Muscle of leg (tissue), 11 donors: ENCODE measurements around the gene NPAS2. TPM values are rescaled to one million over a fixed set of nuclear protein-coding genes. Genes with fewer than 3 reads are reported as not detected.
A peak's percentile ranks its signal among the peaks of the same experiment; 100 is the strongest.

Source experiments
- DNase-seq: peaks from one replicate; pipeline ENCODE4 v3.0.0; 2013
- H3K27ac ChIP-seq: one replicate; pipeline ENCODE4 v1.5.1; 2013; ENCODE audit warnings: mild to moderate bottlenecking, low read length, control low read depth
- H3K27me3 ChIP-seq: one replicate; pipeline ENCODE4 v1.6.1; 2013; ENCODE audit warnings: low read length; ENCODE audit not compliant: control insufficient read depth, insufficient read depth
- H3K36me3 ChIP-seq: one replicate; pipeline ENCODE4 v1.6.1; 2013; ENCODE audit warnings: low read length; ENCODE audit not compliant: control insufficient read depth, insufficient read depth
- H3K4me1 ChIP-seq: one replicate; pipeline ENCODE4 v1.6.1; 2013; ENCODE audit warnings: low read length; ENCODE audit not compliant: control insufficient read depth, insufficient read depth
- H3K4me3 ChIP-seq: one replicate; pipeline ENCODE4 v1.5.1; 2013; ENCODE audit warnings: low read length, control low read depth
- H3K9me3 ChIP-seq: replicated peaks from 2 replicates; pipeline ENCODE4 v1.6.1; 2013; ENCODE audit warnings: low read depth, low read length; ENCODE audit not compliant: control insufficient read depth
- WGBS: methylation state at CpG from one replicate; pipeline ENCODE4 v1.1.5; 2013; ENCODE audit warnings: missing lambda C conversion rate; ENCODE audit not compliant: insufficient coverage; 5-methylcytosine and 5-hydroxymethylcytosine counted together
- polyA plus RNA-seq, 8 donors: library from polyadenylated mRNA; unstranded; fragments of 120-200 nt; gene quantifications; one replicate each; pipeline versions ENCODE4 v1.2.1 to v1.2.3, GENCODE V29; 2013; ENCODE audit warnings: inconsistent platforms in 1 of 8, low replicate concordance in 1 of 8; ENCODE audit not compliant: insufficient read length in 8 of 8, insufficient read depth in 1 of 8
- total RNA-seq: library from RNA; stranded (reverse); fragments of 120-200 nt; gene quantifications from one replicate; pipeline ENCODE4 v1.2.4, GENCODE V29; 2013

NPAS2 gene
- total and polyA plus RNA-seq, 9 donors = 2.9 to 18.5 (median 8.9) TPM

DNA sequence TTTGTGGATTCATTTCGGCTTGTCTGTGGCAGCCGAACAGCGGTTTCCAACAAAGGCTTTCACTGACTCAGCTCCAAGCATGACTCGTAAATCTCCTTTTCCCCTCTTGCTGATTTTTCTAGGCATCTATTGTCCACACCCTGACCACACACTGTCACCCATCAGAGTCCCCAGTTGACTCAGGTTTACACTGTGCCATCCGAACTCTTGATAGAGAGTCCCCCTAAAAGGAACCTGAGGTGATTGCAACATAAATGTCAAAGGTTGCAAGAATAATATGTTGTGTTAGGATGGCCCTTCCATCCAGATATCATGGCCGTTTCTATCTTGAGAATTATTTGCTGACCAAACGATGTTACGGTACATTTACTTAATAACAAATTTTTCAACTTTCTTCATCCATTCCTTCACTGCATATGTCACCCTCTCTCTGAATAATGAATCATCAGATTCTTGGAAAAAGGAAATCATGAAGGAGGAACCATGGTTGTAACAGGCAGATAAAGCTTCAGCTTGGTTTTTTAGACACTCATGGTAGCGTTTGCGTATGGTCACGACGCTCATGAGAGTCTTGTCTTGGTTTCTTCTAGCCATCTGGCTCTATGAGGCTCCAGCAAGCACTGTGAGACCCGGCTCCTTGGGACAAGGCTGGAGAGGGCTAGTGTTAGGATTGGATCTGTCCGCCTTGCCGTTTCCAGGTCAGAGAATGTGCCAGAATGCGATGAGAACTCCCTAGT, 72.1 kb downstream of the NPAS2 start:
- Histone ChIP-seq H3K4me1 (peaks cover 2% of the 10 kb centered on the region), H3K27me3 (no peaks in the 10 kb centered on the region), H3K9me3 (no peaks in the 10 kb centered on the region), H3K4me3 (no peak overlapping the region), H3K27ac (peak overlapping the region; percentile 29), H3K36me3 (no peaks in the 10 kb centered on the region)
- 88% methylated on average over 7 of the region's 16 CpGs for WGBS
- DNase-seq = peak; percentile 37

DNA sequence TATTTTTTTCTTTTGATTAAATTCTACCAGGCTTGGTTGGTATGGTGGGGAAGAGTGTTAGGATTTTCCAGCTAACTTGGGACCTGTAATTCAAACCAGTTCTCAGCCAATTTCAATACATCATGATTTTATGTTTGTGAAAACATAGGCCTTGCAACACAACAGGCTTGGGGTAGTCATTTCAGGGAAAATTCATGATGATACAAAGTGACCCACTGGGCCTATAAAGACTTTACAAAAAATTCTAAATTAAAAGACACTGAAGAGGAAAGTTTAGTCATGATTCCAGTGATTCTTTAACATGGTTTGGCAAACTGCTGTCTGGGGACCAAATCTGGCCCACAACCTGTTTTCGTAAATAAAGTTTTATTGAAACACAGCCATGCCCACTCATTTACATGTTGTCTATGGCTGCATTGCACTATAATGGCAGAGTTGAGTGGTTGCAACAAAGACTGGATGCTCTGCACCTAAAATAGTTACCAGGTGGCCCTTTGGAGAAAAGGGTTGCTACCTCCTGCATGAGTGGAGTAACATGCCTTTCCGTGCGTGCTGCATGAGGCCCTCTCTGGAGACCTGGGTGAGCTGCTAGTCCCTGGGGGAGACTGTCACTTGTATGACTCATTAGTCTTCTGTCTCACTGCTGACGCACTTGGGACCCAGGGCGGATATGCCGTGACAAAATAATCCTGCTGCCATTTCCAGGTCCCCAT, 73.6 kb downstream of the NPAS2 start:
- 94% methylated on average over 4 of the region's 6 CpGs for WGBS
- no peak for DNase-seq
- Histone ChIP-seq H3K27ac (no peak overlapping the region), H3K36me3 (no peaks in the 10 kb centered on the region), H3K27me3 (no peaks in the 10 kb centered on the region), H3K4me1 (no peaks in the 10 kb centered on the region), H3K4me3 (no peak overlapping the region), H3K9me3 (no peaks in the 10 kb centered on the region)

DNA sequence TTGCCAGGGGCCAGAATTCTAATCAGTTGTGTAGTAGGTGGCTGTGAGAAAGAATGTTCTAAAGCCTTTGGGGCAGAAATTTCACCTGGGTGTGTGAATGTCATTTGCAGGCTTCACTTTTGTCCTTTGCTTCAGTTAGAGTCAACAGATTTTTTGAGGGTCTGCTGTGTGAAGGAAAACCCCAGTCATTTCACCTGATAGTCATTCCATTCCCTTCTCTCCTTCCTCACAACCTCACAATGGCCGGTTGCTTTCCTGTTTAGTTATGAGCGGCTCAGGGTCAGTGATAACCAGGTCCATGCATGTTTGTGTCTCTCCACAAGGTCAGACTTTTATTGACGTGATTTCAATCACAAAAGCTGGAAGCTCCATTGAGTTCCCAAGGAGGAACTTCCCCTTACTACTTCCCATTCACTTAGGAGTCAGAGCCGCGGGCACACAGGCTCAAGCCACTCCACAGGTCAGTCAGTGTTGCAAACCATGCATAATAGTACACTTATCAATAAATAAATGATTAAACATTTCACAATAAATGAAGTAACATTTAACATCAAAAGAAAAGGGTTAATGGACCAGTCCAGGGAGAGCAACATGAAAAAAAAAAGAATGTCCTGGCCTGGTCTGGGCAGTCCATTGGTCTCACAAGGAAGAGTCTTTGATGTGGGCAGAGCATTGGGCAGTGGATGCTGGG, 74.3 kb downstream of the NPAS2 start:
- no peaks in the 10 kb centered on the region for H3K9me3 ChIP-seq
- H3K4me3 ChIP-seq = no peak overlapping the region
- DNase-seq = no peak
- 83% methylated on average over 3 of the region's 5 CpGs for WGBS
- H3K27ac ChIP-seq = no peak overlapping the region
- H3K4me1 ChIP-seq = no peaks in the 10 kb centered on the region
- H3K27me3 ChIP-seq = no peaks in the 10 kb centered on the region
- H3K36me3 ChIP-seq = no peaks in the 10 kb centered on the region

DNA sequence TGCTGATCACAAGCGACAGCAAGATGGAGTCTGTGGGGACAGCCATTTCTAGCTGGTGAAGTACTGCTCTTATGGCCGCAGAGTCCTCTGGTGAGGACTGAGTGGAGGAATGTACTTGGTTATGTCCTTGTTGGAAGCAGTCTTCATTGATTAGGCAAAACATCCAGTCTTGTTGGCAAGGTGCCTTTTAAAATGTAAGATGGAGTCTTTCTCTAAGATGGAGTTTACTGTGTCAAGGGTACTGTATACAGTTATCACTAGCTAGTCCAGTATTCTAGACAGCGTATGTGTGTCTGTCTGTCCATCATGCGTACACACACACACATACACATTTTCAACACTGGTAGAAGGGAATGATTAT, 74.8 kb downstream of the NPAS2 start:
- Histone ChIP-seq H3K27ac (no peak overlapping the region), H3K27me3 (no peaks in the 10 kb centered on the region), H3K9me3 (no peaks in the 10 kb centered on the region), H3K4me1 (no peaks in the 10 kb centered on the region), H3K36me3 (no peaks in the 10 kb centered on the region), H3K4me3 (no peak overlapping the region)
- WGBS = 93% methylated on average over 2 of the region's 4 CpGs
- no peak for DNase-seq

DNA sequence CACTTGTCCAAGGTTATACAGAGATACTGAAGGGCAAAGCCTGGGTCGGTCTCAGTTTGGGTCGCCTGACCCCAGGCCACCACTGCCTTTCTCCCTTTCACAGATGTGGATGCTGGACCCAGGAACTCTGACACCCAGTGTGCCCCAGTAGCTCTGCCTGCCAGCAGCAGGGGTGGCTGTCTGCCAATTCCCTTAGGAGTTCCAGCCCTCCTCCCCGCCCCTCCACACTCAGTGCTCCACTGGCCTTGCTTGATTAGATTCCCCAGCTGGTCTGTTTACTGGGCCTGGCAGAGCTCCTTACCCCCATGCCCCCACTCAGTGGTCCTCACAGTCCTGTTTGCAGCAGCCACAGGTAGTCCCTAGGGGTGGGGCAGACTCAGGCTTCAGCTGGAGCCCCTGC, 75.5 kb downstream of the NPAS2 start:
- no peaks in the 10 kb centered on the region for H3K27me3 ChIP-seq
- no peaks in the 10 kb centered on the region for H3K4me1 ChIP-seq
- H3K4me3 ChIP-seq = no peak overlapping the region
- no peaks in the 10 kb centered on the region for H3K9me3 ChIP-seq
- no peak for DNase-seq
- H3K27ac ChIP-seq = no peak overlapping the region
- no peaks in the 10 kb centered on the region for H3K36me3 ChIP-seq
- WGBS = 91% methylated on average over 3 of the region's 3 CpGs

DNA sequence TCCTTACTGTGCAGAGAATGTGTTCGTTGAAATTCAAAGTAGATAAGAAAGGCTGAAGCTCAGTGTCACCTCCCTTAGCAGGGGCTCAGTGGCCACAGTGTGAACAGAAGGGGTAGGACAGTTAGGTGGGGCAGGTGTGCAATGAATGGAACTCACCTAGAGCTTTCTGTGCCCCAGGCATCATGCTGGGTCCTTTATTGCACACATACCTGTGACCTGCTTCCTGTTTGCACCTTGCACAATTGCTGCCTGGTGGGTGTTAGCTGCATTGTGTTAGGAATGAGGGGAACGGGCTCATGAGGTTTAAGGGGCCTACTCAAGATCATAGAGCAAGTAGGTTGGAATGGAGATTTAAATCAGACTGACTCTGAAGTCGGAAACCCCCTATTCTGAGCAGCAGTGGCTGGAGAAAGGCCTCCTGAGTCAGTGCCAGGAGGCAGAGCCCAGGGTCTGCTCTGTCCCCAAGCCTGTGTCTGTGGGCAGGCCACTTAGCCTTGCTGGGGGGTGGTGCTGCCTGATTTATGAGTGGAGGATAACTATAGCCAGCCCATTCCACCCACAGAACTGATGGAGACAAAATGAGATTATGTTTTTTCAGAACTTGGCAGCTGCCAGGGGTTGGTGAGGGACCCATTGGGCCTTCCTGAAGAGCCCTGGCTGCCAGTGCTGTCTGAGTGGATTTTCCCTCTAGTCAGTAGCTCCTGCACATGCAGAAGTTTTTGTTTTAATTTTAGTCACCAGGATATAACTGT, 76.2 kb downstream of the NPAS2 start:
- Histone ChIP-seq H3K36me3 (no peaks in the 10 kb centered on the region), H3K9me3 (no peaks in the 10 kb centered on the region), H3K4me3 (no peak overlapping the region), H3K27ac (no peak overlapping the region), H3K4me1 (no peaks in the 10 kb centered on the region), H3K27me3 (no peaks in the 10 kb centered on the region)
- no peak for DNase-seq
- 56% methylated on average over 2 of the region's 3 CpGs for WGBS

DNA sequence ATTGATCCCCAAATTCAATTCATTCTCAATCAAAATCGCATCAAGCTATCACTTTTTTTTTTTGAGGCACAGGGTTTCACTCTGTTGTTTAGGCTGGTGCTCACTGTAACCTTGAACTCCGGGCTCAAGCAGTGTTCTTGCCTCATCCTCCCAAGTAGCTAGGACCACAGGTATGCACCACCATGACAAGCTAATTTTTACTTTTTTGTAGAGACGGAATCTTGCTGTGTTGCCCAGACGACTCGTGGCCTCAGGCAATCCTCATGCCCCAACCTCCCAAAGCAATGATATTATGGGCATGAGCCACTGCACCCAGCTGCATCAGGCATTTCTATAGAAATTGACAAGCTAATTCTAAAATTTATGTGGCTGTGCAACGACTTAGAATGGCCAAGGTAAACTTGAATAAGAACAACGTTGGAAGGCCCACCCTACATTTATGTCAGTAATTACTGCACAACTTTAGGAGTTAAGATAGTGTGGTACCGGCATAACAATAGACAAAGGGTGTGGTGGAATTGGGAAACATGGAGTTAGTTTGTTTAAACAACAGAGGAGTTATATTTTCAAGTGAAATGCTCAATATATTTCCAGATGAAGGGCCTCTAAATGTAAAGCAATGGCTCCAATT, 78.2 kb downstream of the NPAS2 start:
- DNase-seq = no peak
- no peak overlapping the region for H3K27ac ChIP-seq
- WGBS = 100% methylated on average over 4 of the region's 8 CpGs
- H3K4me1 ChIP-seq = peaks cover 5% of the 10 kb centered on the region
- H3K9me3 ChIP-seq = no peaks in the 10 kb centered on the region
- H3K36me3 ChIP-seq = no peaks in the 10 kb centered on the region
- no peaks in the 10 kb centered on the region for H3K27me3 ChIP-seq
- H3K4me3 ChIP-seq = no peak overlapping the region

DNA sequence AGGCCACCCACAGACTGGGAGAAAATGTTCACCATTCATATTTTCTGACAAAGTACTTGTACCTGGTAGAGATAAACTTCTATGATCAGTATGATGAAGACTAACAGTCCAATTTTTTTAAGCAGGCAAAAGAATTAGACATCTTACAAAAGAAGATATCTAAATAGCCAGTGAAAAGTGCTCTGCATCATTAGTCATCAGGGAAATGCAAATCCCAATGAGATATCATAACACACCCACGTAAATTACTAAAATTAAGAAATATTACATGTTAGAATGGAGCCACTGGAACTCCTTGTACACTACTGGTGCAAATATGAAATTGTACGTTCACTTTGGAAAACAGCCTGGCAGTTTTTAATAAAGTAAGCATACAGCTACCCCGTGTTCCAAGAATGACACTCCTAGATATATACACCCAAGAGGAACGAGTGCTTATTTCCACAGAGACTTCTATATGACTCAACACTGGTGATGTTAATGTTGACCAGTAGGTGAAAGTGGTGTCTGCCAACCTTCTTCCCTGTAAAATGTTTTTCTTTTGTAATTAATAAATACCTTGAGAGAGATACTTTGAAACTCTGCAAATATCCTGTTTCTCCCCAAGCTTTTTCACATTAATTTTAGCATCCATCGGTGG, 80.3 kb downstream of the NPAS2 start:
- peaks cover 11% of the 10 kb centered on the region for H3K4me1 ChIP-seq
- H3K4me3 ChIP-seq = no peak overlapping the region
- H3K9me3 ChIP-seq = no peaks in the 10 kb centered on the region
- WGBS = no CpG with 5 or more reads among the region's 5 CpGs
- H3K27ac ChIP-seq = no peak overlapping the region
- H3K36me3 ChIP-seq = no peaks in the 10 kb centered on the region
- H3K27me3 ChIP-seq = no peaks in the 10 kb centered on the region
- DNase-seq = no peak

DNA sequence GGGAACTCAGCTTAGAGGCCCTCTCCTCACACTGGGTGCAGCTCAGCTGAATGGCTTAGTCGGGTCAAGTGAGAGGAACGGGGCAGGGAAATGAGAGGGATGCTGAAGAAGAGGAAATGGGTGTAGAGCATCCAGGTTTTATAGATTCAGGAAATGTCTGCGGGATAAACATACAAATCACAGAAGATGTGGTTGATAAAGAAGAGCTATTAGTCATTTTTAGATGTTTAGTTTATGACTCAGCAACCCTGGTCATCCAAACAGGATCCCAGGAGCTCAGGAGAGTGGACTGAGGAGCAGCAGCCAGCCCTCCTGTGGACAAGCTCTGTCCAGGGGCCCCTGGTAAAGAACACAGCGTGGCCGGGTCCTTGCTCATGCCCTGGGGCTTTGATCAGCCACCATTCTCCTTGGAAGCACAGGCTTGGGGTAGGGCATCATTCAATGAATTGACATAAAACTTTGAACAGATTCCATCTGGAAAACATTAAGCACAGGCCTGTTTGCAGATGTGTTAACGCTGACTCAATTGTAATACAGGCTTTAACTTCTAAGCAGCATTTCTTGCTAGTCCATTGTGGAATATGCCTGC, 83.0 kb downstream of the NPAS2 start:
- Histone ChIP-seq H3K27ac (no peak overlapping the region), H3K9me3 (no peaks in the 10 kb centered on the region), H3K4me1 (peaks cover 11% of the 10 kb centered on the region), H3K27me3 (no peaks in the 10 kb centered on the region), H3K36me3 (peaks cover 2% of the 10 kb centered on the region), H3K4me3 (no peak overlapping the region)
- peak; percentile 72 for DNase-seq
- WGBS = 10% methylated on average over 3 of the region's 6 CpGs
